CD4-positive, alpha-beta T cell treated with Interleukin-6 at 100 ng/mL for 8 hours (primary cell): ENCODE results near the gene TRNP1.

ENCODE experiments used
- DNase-seq: peaks from one replicate; pipeline ENCODE4 v3.0.0-alpha.2; 2020; ENCODE audit warnings: mixed read lengths, low spot score

Gene TRNP1

DNA sequence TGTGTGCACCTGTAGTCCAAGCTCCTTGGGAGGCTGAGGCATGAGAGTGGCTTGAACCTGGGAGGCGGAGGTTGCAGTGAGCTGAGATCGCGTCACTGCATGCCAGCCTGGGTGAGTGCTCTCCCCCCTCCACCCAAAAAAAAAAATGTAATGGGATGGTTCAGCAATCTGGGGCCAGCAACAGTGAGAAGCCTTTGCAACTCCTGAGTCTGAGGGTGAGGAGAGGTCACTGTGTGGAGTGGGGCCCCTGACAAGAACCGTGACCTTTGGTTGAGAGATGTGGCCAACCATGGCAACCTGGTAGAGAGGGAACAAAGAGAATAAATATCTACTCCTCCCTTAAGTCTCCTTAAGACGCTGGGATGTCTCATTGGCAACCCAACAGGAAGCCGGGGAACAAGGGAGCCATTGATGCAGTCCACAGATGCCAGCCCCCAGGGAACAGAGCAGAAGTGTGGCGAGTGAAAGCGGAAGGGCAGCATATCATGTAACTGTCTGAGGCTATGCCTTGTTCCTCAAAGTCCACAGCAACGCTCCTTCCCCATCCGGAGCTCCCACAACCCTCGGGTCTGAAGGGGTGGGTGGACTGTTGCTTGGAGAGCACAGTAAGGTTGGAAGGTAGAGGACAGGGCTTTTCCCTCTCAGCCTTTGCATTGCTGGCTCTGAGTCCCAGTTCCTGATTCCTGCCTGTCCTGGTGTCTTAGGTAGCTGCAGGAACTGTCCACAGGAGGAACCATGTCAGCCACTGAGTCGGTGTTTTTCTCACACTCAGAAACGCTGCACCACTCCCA lies 8.3 kb downstream of the TRNP1 start:
- no peak for DNase-seq

DNA sequence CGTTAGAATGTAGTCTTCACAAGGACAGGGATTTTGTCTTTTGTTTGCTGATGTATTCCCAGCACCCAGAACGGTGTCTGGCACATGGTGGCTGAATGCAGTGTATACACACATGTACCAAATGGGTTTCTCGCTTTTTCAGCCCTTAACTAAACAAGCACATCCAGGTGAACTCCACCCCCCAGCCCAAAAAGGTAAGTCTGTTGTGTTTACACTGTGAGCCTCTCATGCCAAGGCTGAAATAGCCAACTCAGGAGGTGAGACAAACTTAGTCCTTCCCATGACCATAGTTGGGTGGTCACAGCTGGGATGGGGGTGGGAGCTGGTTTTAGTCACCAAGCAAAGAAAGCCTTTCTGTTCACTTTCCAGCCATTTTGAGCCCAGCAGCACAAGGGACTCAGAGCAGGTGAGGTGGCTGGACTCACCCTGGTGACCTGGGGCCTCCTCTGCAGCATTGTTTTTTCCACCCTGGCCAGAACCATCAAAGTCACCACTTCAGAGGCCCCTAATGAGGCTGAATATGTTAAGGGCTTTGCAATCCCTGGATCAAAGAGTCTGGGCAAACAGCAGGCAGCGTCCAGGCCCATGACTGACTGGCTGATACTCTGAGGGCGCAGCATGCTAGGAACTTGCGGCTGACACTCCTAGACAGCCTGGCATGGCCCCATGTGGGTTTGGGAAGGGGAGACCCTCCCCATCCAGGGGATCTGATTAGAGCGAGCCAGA lies 10.4 kb downstream of the TRNP1 start:
- no peak for DNase-seq

DNA sequence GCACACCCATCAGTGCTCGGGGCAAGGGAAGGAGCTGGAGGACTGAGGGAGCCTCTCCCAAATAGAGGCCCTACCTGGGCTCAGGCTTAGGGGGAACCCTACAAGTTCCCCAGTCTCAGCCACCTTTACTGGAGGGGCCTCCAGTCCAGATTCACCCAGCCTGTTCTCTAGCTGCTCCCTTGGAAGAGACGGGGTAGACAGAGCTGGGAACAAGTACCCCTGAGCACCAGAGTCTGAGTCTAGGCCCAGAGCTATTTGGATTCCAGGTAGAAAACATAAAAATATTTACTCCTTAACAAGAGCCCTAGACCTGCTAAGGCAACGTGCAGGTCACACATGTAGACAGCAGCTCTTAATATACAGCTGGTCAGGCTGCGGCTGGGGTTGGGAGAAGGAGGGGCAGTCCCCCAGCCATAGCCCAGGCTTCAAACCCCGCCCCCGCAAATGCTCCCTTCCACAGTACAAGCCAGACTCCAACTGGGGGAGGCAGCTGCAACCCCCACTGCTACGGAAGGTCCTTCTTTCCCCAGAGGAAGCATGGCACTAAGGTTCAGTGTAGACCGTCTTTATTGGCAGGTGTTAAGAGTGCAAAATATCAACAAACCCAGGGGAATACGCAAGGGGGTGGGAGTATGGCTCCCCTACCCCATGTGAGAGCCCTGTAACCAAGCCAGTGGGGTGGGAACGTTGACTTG lies 11.1 kb downstream of the TRNP1 start:
- DNase-seq = no peak

DNA sequence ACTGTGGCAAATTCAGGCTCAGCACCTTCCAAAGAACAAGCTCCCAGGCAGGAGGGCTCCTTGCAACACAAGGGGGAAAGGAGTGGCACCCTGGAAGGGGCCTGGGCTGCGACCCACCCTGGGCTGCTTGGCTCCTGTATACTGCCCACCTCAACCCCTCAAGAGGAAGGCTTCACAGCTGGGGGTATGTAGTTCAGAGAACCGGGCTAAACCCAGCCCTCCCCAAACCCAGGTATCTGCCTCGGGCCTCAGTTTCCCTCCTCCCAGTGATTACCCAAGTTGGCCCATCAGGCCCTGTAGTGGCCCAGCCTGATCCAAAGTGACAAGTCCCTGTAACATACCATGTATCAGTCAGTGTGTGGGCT lies 11.7 kb downstream of the TRNP1 start:
- no peak for DNase-seq

DNA sequence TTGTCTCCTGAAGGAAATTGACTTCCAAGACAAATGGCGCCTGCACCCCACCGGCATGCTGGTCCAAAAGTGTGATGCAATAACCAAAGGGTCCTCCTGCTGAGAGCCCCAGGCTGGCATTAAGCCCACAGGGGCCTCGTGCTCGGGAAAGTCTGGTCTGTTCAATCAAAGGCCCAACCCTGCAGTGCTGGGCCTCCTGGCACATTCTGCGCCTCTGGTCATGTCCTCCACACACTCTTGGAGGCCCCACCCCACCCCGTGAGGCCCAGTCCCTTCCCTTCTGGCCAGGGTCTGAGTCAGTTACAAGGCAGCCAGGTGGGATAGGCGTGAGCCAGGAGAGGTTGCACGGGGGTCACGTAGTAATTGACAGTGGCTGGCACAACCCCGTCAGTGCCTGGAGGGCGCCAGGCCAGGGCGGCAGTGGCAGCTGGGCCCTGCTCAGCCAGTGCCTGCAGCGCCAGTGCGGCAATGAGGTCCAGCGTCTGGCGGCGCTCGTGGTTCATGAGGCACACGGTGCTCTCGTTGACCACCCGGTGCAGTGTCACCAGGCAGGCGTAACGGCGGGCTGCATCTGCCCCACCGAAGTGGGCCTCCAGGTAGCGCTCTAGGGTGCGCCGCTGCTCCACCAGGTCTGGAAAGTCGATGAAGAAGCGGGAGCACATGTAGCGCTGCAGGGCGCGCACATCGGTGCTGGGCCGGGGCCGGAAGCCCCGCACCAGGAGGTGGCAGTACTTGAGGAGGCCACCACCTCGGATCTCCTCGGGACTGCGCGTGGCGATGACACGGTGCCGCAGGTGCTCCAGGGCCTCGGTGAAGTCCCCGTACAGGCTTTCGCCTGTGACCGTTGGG lies 12.4 kb downstream of the TRNP1 start:
- no peak for DNase-seq

DNA sequence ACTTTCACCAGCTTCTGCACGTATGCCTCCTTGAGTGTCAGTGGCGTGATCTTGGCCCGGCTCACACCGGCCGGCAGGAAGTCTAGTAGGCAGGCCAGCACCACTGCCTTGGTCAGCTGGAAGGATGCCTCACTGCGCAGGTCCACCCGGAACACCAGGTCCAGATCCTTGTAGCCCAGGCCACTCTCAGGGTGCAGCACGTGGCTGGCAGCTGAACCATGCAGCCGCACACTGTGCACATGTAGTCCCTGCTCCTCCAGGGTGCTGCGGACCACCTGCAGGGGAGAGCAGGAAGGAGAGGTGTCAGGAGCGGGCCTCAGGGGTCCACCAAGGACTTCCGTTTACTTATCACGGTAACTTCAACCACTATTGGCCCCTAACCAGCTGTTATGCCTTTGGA lies 13.2 kb downstream of the TRNP1 start:
- no peak for DNase-seq

DNA sequence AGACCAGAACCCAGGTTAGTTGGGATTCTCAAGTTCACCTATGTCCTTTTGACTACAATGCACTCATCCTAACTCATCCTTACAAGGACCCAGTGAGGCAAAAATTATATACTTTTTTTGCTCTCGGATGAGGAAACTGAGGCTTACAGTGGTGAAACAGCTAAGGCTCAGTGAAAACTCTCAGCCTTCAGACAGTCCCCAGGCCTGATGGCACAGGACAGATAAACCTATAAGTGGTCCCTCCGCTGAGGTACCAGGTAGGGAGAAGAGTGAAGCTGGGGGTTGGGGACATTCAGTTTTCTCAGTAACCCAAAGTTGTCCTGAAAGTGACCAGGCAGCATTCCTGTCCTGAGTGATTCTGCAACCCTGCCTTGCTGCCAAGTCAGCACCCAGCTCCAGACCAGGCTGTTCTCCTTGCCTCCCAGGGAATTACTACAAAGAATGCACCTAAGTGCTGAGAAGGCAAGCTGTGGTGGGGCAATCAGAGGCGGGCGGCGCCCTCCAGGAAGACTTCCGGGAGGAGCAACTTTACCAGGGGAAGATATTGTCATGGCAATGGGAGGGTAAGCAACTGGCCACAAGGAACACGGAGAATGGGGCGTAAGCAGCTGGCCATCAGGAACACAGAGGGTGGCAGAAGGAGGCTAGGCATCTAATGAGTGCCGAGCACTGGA lies 14.6 kb downstream of the TRNP1 start:
- DNase-seq = no peak

DNA sequence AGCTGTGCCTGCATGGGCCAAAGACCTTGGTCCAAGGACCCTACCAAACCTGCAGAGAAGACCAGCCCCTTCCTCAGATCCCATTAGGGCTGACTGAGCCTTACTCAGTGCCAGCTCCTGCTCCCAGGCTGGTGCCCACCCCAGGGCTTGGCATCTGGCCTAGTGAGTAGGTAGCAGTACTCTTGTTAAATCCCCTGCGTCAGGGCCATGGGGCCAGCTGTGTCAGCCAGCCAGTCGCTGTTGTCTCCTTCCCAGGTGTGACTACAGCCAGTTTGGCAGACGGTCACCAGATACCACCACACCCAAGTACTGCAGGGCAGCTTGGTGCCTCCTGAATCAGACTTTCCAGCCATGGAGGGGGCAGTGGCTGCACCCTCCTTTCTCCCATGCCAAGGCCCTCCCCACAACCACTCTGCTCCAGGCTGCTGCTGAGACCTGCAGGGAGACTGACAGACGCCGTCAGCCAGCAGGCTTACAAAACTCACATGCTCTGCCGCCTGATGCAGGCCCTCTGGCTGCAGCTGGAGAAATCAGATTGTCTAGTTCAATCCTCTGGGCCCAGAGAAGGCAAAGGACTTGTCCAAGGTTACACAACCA lies 16.2 kb downstream of the TRNP1 start:
- DNase-seq = no peak

DNA sequence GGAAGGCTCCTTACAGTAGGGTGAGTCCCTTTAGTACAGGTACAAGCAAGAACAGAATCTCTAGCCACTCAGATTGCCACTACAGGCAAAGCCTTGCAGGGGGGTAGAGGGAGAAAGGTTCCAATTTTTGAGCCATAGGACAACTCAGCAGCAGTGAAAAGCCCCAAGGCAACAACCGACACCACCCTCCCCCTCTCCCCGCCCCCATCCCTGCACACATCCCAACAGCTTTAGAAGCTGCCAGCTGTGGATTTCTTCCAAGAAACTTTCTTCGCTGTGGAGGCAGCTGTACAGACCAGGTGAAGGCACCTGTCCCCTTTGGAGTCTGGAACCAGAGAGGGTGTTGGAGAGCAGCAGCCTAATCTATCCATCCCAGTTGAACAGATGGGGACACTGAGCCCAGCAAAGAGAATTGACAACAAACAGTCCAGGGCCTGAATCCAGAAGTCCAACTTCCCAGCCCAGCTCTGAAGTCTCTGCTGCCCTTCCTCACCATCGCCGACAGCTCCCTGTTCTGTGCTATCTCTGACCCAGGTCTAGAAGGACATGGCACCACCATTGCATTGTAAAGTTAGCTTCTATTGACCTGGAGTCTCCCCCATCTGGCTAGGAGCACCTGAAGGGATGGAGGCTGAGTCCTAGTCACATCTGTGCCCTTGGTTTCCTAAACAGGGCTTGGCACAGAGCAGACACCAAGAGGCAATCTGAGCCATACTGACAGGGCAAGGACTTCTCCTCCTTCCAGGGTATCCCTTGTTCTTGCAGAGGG lies 16.9 kb downstream of the TRNP1 start:
- DNase-seq = no peak

DNA sequence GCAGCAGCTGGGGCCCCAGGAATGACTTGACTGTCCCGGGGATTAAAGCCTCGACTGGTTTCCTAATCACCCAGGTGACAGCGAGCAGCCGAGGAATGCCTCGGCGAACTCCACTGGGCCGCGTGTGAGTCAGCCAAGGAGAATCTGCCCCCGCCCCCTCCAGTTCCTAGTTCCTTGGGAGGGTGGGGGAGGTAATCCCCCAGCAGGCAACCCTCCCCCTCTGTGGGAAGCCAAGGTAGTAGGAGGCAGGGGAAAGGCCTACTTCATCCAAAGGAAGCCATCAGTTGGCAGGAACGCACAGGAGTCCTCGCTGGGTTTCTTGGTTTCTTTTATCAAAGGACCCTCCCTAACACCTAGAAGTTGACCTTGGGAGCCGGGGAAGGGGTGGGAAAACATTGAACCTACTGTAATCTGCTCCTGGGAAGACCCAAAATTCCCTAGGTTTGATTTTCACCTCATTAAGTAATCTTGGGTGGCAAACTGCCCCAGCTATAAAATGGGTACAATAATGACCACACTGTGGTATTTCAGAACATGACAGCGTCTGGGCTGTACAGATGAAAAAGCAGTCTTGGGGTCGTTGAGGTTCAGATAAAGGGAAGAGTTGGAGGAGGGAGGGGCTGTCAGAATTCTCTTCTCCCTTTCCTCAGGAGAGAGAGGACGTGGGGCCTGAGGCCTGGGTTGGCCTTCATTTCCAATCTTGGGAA lies 17.7 kb downstream of the TRNP1 start:
- no peak for DNase-seq

DNA sequence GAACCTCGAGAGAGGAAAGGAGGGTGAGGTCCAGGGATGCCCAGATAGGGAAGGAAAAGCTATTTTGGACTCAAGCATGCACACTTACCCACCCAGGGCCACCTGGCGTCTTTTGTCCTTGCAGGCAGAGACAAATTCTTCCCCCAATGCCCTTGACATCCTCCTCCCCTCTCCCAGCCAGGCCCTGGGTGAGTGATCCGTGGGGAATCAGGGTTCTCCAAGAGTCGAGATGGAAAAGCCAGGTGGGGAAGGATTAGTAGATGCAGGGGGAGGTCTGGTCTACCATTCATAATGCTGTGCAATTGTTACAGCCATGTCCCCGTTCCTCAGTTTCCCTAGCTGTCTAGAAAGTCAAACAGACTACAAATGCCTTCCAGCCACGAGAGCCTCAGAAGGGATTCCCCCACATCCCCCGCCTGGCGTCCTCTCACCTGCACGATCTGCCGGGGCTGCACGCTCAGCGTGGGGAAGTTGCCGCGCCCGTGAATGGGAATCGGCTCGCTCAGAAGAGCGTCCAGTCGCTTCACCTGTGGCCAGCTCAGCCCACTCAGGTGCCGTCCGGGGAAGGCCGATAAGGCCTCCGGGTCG lies 18.6 kb downstream of the TRNP1 start:
- DNase-seq = no peak

DNA sequence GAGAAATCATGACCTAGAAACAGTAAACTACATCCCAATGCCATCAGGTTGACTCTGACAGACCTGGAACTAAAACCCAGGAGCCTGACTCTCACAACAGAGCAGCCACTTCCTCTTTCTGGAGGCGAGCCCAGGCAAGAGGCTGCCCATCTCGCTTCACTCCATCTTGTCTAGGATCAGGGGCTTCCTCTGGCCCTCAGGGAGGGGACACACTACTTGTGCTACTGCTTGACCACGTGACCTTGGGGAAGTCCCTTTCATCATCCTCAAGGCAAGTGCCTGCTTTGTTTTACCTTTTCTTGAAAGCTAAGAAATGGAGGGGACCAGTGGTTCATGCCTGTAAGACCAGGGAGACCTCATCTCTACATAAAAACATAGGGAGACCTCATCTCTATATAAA lies 21.8 kb downstream of the TRNP1 start:
- no peak for DNase-seq

DNA sequence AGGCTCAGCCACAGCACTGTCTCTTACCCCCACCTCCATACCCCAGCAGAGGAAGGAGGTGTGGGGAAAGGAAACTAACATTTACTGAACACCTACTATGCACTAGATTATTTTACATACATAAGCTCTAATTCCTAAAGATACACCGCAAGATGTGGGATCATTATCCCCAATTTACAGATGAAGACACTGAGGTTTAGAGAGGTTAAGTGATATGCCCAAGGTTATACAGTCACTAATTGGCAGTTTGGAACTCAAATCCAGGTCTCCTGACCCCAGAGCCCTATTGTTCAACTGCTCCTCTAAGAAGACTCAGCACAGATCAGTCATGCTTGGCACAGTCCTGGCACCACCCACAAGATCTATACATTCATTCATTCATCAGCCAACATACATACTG lies 22.9 kb downstream of the TRNP1 start:
- DNase-seq = no peak

DNA sequence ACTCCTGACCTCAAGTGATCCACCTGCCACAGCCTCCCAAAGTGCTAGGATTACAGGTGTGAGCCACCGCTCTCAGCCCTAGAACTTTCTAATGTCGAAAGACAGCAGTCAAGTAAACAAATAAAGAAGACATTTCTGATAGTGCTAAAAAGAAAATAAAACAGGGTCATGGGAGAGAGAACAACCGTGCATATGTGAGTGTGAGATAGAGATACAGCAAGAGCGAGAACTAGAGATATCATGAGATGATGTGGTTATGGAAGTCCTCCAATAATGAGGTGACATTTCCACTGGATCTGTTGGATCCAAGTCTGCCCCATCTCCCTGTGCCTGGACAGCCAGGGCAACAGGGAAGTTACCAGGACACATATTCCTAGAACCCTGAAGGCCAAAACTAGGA lies 23.7 kb downstream of the TRNP1 start:
- DNase-seq = no peak

DNA sequence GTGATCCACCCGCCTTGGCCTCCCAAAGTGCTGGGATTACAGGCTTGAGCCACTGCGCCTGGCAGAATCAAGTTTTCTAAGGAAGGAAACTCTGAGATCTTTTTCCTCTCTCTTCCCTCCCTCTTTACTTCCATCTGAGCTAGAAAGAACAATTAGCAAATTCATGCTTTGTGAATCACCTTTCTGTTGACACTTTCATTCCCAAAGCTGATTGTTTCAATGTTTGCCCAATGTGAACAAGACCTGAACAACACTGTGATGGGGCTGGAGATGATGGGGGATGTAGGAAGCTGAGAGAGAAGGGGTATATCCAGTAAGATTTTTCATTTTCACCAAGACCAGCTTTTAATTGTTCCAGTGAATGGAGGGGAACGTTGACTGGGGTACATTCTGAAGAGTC lies 24.8 kb downstream of the TRNP1 start:
- DNase-seq = no peak

DNA sequence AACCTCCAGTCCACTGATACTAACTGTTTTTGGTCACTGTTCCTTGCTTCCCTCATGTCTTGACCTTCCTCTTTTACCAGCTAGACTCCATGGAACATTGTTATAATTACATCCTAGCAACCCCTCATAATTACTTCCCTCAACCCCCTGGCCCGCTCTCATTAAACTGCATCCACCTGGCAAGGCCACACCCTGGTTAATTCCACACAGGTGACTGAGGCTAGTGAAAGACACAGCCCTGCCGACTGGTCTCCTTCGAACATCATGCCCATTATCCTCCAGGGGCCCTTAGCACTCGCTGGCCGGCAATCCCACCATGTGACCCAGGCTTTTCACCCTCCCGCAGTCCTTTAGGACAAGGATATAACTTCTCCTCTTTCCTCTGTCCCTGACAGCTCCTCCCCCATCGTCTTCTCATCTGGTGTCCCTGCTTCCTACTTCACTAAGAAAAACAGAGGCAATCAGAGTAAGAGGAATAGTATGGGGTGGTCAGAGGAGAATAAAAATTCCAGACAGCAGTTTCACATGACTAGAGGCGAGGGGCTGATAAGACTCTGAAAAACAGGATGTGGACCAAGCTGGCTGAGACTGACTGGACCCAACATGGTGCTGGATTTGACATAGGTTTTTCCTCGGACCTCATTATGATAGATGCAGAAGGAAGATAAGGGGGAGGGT lies 28.0 kb downstream of the TRNP1 start:
- DNase-seq = no peak

DNA sequence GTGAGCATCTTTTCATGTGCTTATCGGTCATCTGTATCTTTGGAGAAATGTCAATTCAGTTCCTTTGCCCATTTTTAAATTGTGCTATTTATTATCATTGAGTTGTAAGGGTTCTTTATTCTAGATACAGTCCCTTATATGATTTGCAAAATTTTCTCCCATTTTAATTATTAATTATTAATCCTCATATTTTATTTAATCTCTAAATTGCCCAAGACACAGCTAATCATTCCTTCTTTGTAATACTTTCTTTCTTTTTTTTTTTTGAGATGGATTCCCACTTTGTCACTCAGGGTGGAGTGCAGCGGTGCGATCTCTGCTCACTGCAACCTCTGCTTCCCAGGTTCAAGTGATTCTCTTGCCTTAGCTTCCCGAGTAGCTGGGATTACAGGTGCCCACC lies 32.2 kb downstream of the TRNP1 start:
- DNase-seq = no peak

DNA sequence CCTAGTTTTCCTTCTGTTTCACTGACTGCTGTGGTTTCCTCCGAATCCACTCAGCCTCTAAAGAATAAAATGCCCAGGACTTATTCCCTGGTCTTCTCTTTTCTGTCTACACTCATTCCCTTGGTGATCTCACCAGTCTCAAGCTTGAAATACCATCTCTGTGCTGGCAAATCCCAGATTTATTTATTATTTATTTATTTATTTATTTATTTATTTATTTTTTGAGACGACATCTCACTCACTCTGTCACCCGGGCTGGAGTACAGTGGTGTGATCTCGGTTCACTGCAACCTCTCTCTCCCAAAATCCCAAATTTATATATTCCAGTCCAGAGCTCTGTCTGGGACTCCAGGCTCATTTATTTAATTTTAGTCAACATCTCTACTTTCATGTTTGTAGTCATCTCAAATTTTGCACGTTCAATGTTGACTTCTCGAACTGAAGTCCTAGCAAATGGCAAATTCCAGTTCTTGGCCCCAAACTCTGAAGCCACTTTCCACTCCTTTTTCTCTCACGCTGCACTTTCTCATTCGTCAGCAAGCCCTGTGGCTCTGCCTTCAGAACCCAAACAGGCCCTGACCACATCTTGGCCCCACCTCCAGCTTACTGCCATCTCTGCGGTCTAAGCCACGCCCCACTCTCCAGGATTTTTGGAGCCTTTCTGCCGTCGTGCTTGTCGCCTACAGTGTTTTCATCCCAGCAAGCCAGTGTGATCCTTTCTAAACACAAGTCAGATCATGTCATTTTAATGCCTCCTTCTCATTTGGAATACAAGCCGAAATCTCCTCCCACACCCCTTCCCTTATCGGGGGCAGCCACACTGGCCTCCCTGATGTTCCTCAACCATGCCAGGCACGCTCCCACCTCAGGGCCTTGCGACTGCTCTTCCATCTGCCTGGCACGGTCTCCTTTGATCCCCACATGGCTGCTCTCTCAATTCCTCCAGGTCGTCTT lies 33.4 kb downstream of the TRNP1 start:
- DNase-seq = no peak
